ENCODE results near the gene ELMO3. TPM values are rescaled to one million over a fixed set of nuclear protein-coding genes. Genes with fewer than 3 reads are reported as not detected.

Gene ELMO3
- total RNA-seq, 1 experiment from 2014 or later, result 45.8 TPM

GRCh38 chr16:67185651-67186134 lies 13.2 kb upstream of the ELMO3 start:
- ChIA-PET POLR2A (interaction anchor here (1.5 kb wide), 1 partner anchor 41 kb away, joined by 3 read pairs; the partner anchor contains the start of gene TMEM208), RAD21 (ENCODE audit: low non-redundant PET in 1 of 2, low total read pairs in 2 of 2, uncharacterized antibody in 2 of 2, unreplicated experiment in 2 of 2) (interaction anchor here in 1 of 2 experiments (0.6 to 1.2 kb wide), 3 partner anchors 153 to 216 kb away, joined by 3 to 16 read pairs (median 3); no protein-coding TSS in a partner anchor), CTCF (interaction anchor here (0.7 to 1.5 kb wide), 13 partner anchors 13 to 290 kb away, joined by 3 to 12 read pairs (median 4); partner anchors contain the start of genes ELMO3 and NOL3)
- Histone ChIP-seq H4K20me1 (ENCODE audit: insufficient read depth) (no peaks in the 10 kb centered on the region), H3K27ac (ENCODE audit: low read depth, low read length) (no peak overlapping the region), H3K4me1 (ENCODE audit: control insufficient read depth in 1 of 2, insufficient read depth in 2 of 2, low read length in 2 of 2) (peaks cover 10 to 43% of the 10 kb centered on the region in 2 experiments; a peak in 3 of 4 replicates), H3K9ac (ENCODE audit: low read length) (no peak overlapping the region), H3K4me2 (ENCODE audit: low read length) (peak overlapping the region; percentile 53), H3K27me3 (ENCODE audit: insufficient read depth, low read length) (no peaks in the 10 kb centered on the region), H3K9me3 (ENCODE audit: control insufficient read depth in 1 of 2, insufficient read depth in 1 of 2, low read depth in 1 of 2, low read length in 2 of 2) (no peaks in the 10 kb centered on the region), H3K36me3 (ENCODE audit: control insufficient read depth in 1 of 2, insufficient read depth in 2 of 2, low read length in 2 of 2) (no peaks in the 10 kb centered on the region), H3K4me3 (replicated peaks in 1 of 2; ENCODE audit: low read depth in 1 of 2, low read length in 2 of 2) (no peak overlapping the region), H2AFZ (ENCODE audit: low read depth, low read length, poor library complexity, severe bottlenecking) (no peak overlapping the region), H3K9me2 (ENCODE audit: insufficient read depth) (no peaks in the 10 kb centered on the region), H3K79me2 (ENCODE audit: insufficient read depth, low read length) (peaks cover 11% of the 10 kb centered on the region)
- ATAC-seq, result no peak
- BruUV-seq (replicated peaks), result no TSS peak
- intact Hi-C loops (cut with micrococcal nuclease), result loop anchor here (1.0 kb wide), 2 partner anchors 167 to 208 kb away; no protein-coding TSS in a partner anchor
- DNase-seq (ENCODE audit: low read depth, low spot score), result no peak
- TF ChIP-seq FOSL1 (IDR thresholded peaks at IDR 0.05; ENCODE audit: low read depth) (no peak), POLR2A (IDR thresholded peaks at IDR 0.05; ENCODE audit: borderline replicate concordance, extremely low read depth, insufficient read depth, insufficient read length) (no peak), MAX (IDR thresholded peaks at IDR 0.05) (no peak), YY1 (IDR thresholded peaks at IDR 0.05; ENCODE audit: extremely low read depth, insufficient replicate concordance, low read depth, low read length) (no peak), CEBPB (IDR thresholded peaks at IDR 0.05; ENCODE audit: low read depth) (no peak), CBX3 (IDR thresholded peaks at IDR 0.05; ENCODE audit: low read depth) (no peak), SP1 (IDR thresholded peaks at IDR 0.05; ENCODE audit: low read depth) (no peak), EZH2 (IDR thresholded peaks at IDR 0.05) (no peak), REST (IDR thresholded peaks at IDR 0.05; ENCODE audit: low read depth) (no peak), SRF (IDR thresholded peaks at IDR 0.05; ENCODE audit: low read depth) (no peak), EGR1 (IDR thresholded peaks at IDR 0.05; ENCODE audit: low read depth) (no peak), RAD21 (IDR thresholded peaks at IDR 0.05; ENCODE audit: low read depth) (no peak), ZNF274 (IDR thresholded peaks at IDR 0.05; ENCODE audit: low read depth, low read length) (no peak), TCF7L2 (IDR thresholded peaks at IDR 0.05; ENCODE audit: borderline replicate concordance, extremely low read depth, insufficient read depth, insufficient read length) (no peak), JUND (IDR thresholded peaks at IDR 0.05) (no peak), ELF1 (IDR thresholded peaks at IDR 0.05; ENCODE audit: borderline replicate concordance, low read depth) (no peak)

All from HCT116 (cell line).